ENCODE data around the gene AR.

DNA sequence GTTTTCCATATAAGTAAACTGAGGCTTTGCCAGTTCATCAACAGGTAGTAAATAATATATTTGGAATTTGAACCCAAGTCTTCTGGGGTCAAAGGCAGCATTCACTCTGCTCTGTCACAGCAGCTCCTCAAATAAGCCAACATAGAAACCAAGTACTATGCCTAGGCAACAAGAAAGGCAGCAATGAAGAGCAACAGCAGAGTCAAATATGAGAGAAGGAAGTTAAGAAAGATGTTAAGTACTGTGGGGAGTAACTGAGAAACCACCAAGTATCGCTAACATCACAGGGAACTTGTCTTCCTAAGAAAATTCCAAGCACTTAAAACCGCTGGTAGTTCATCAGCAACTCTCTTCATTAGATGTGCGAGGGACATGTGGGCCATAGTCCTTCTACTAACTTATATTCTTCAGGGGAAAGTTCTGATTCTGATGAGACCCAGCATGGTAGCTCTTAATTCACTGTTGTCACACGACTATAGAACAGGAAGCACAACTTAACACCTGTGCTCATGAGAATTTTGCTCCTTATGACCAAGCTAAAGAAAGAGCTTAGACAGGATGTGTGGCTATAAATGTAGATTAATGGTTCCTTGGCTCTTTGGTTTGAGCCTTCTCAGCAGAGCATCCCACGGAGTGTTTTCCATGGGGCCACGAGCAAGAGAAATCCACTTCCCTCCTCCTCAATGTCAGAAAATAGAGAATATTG lies 107.8 kb downstream of the AR start:
- TF ChIP-seq POLR2A (IDR thresholded peaks at IDR 0.05) (no peak), CTCF (IDR thresholded peaks at IDR 0.05) (no peak)
